ENCODE measurements around the gene TRAF5.

- TF ChIP-seq CTCF (IDR thresholded peaks at IDR 0.05; ENCODE audit: low read depth, low read length, missing input control) (no peak), REST (IDR thresholded peaks at IDR 0.05) (no peak), EGR1 (IDR thresholded peaks at IDR 0.05; ENCODE audit: low read depth in 2 of 2) (no peak), TAF1 (conservative IDR thresholded peaks at IDR 0.05) (no peak), YY1 (IDR thresholded peaks at IDR 0.05) (no peak)
Observed at GRCh38 chr1:211328866-211329475, 2.3 kb downstream of the TRAF5 start.
